Glomerular visceral epithelial cell (primary cell): ENCODE data around the gene FAM177B.

ENCODE experiments used
- DNase-seq: peaks from one replicate; pipeline ENCODE4 v3.0.0-alpha.2; 2016; ENCODE audit errors: extremely low spot score

The FAM177B gene

GRCh38 chr1:222786121-222786520, 49.1 kb downstream of the FAM177B start:
- peak; percentile 46 for DNase-seq

- no peak for DNase-seq
Measured at GRCh38 chr1:222787729-222788128, 50.7 kb downstream of the FAM177B start.

- DNase-seq: no peak
Measured at GRCh38 chr1:222788402-222789156, 51.6 kb downstream of the FAM177B start.

GRCh38 chr1:222790115-222790514, 53.1 kb downstream of the FAM177B start:
- no peak for DNase-seq

- DNase-seq: no peak
Measured at GRCh38 chr1:222790520-222790919, 53.5 kb downstream of the FAM177B start.

- no peak for DNase-seq
Measured at GRCh38 chr1:222791006-222791710, 54.2 kb downstream of the FAM177B start.

- peak; percentile 34 for DNase-seq
Measured at GRCh38 chr1:222792744-222793143, 55.7 kb downstream of the FAM177B start.

- no peak for DNase-seq
Measured at GRCh38 chr1:222794656-222795474, 57.9 kb downstream of the FAM177B start.

GRCh38 chr1:222798116-222798515, 61.1 kb downstream of the FAM177B start:
- peak; percentile 84 for DNase-seq

GRCh38 chr1:222798975-222799374, 62.0 kb downstream of the FAM177B start:
- no peak for DNase-seq
